H1 (cell line): ENCODE measurements around the gene TMEM139. TPM values are rescaled to one million over a fixed set of nuclear protein-coding genes. Genes with fewer than 3 reads are reported as not detected.

ENCODE experiments used
- CTCF ChIA-PET: fragments of 300-600 bp; sonication (Branson Sonifier 250); formaldehyde crosslinking; loops from one replicate; lab custom pipeline; 2021; ENCODE audit not compliant: partially characterized antibody; lab: Charles Lee
- POLR2A ChIA-PET: fragments of 300-600 bp; sonication (Branson Sonifier 250); formaldehyde crosslinking; loops from one replicate; lab custom pipeline; 2021; ENCODE audit warnings: inconsistent platforms; ENCODE audit not compliant: partially characterized antibody; lab: Charles Lee
- DNase-seq, 2 experiments: peaks; one replicate each; pipeline versions ENCODE4 v3.0.0 to v3.0.0-alpha.2; 2010 to 2022; ENCODE audit warnings: low spot score in 2 of 2, low read depth in 1 of 2, mixed read lengths in 1 of 2
- FAIRE-seq: peaks from 2 replicates; lab custom pipeline; 2011; peaks lifted over from hg19 to GRCh38; lab: Jason Lieb, UNC
- H2AFZ ChIP-seq: 2 replicates; pipeline ENCODE4 v1.8.1; 2012; ENCODE audit warnings: low read length, inconsistent platforms
- H2AK5ac ChIP-seq: 2 replicates; pipeline ENCODE4 v1.6.1; 2013; ENCODE audit warnings: low read depth, low read length
- H2BK120ac ChIP-seq: replicated peaks from 2 replicates; pipeline ENCODE3; 2013; ENCODE audit warnings: low read depth, low read length, inconsistent platforms
- H2BK12ac ChIP-seq: 2 replicates; pipeline ENCODE4 v1.6.1; 2013; ENCODE audit warnings: low read depth, low read length
- H2BK15ac ChIP-seq: 2 replicates; pipeline ENCODE4 v1.6.1; 2013; ENCODE audit warnings: low read length
- H2BK20ac ChIP-seq: 2 replicates; pipeline ENCODE4 v1.6.1; 2013; ENCODE audit warnings: low read length
- H2BK5ac ChIP-seq: 2 replicates; pipeline ENCODE4 v1.6.1; 2013; ENCODE audit warnings: low read depth, low read length
- H3K14ac ChIP-seq: 2 replicates; pipeline ENCODE4 v1.6.1; 2013; ENCODE audit warnings: inconsistent platforms; ENCODE audit not compliant: insufficient read length
- H3K18ac ChIP-seq: 2 replicates; pipeline ENCODE4 v1.6.1; 2013; ENCODE audit warnings: low read length; ENCODE audit errors: extremely low read depth
- H3K23ac ChIP-seq: 2 replicates; pipeline ENCODE4 v1.6.1; 2013; ENCODE audit warnings: inconsistent platforms; ENCODE audit not compliant: insufficient read length
- H3K23me2 ChIP-seq: 2 replicates; pipeline ENCODE4 v1.6.1; 2013; ENCODE audit warnings: low read depth, low read length
- H3K27ac ChIP-seq: 2 replicates; pipeline ENCODE4 v1.6.1; 2011; ENCODE audit warnings: low read depth, low read length, inconsistent platforms
- H3K27me3 ChIP-seq, 4 experiments: replicated peaks in 1 of 4; 1 replicate in 1 of 4; 2 replicates in 3 of 4; pipeline versions ENCODE4 v1.6.1 to v1.8.1; 2011 to 2013; ENCODE audit warnings: low read length in 3 of 4, mild to moderate bottlenecking in 3 of 4, inconsistent platforms in 2 of 4, mixed read lengths in 2 of 4, moderate library complexity in 1 of 4; ENCODE audit not compliant: control insufficient read depth in 3 of 4, insufficient read depth in 3 of 4; ENCODE audit errors: extremely low read depth in 1 of 4
- H3K36me3 ChIP-seq, 4 experiments: 2 replicates each; pipeline versions ENCODE4 v1.6.1 to v1.8.1; 2011 to 2013; ENCODE audit warnings: mild to moderate bottlenecking in 4 of 4, low read length in 3 of 4, moderate library complexity in 2 of 4, control low read depth in 1 of 4, inconsistent platforms in 1 of 4; ENCODE audit not compliant: insufficient read depth in 4 of 4, control insufficient read depth in 2 of 4
- H3K4ac ChIP-seq: replicated peaks from 2 replicates; pipeline ENCODE3; 2013; ENCODE audit warnings: low read length, low read depth, mixed read lengths, inconsistent platforms; ENCODE audit not compliant: insufficient read length
- H3K4me1 ChIP-seq, 4 experiments: replicated peaks in 1 of 4; 1 replicate in 1 of 4; 2 replicates in 3 of 4; pipeline versions ENCODE4 v1.6.1 to v1.8.1; 2011 to 2013; ENCODE audit warnings: low read length in 3 of 4, inconsistent platforms in 2 of 4, mixed read lengths in 1 of 4; ENCODE audit not compliant: insufficient read depth in 4 of 4, control insufficient read depth in 3 of 4
- H3K4me2 ChIP-seq, 2 experiments: 2 replicates each; pipeline versions ENCODE4 v1.6.1 to v1.8.1; 2011 to 2013; ENCODE audit warnings: low read depth in 2 of 2, low read length in 2 of 2, control low read depth in 1 of 2, inconsistent platforms in 1 of 2, mild to moderate bottlenecking in 1 of 2; ENCODE audit not compliant: insufficient read depth in 1 of 2
- H3K4me3 ChIP-seq, 4 experiments: fragments of 200-600, 300-600 bp in 1 of 4; sonication (generic), shearing (Covaris generic), sonication (Bioruptor Twin) in 1 of 4; 2 replicates each; pipeline versions ENCODE4 v1.5.1 to v1.8.1; 2011 to 2016; ENCODE audit warnings: low read length in 4 of 4, low read depth in 3 of 4, control low read depth in 2 of 4, inconsistent platforms in 2 of 4, mild to moderate bottlenecking in 2 of 4, mixed read lengths in 1 of 4, moderate library complexity in 1 of 4; ENCODE audit not compliant: insufficient read depth in 2 of 4; ENCODE audit errors: extremely low read depth in 1 of 4
- H3K56ac ChIP-seq: replicated peaks from 2 replicates; pipeline ENCODE3; 2013; ENCODE audit warnings: low read depth, mild to moderate bottlenecking, mixed read lengths, low read length, inconsistent platforms; ENCODE audit not compliant: insufficient read length
- H3K79me1 ChIP-seq: 2 replicates; pipeline ENCODE4 v1.6.1; 2013; ENCODE audit warnings: low read depth, low read length, control low read depth
- H3K79me2 ChIP-seq, 2 experiments: 2 replicates each; pipeline versions ENCODE4 v1.6.1 to v1.8.1; 2012 to 2013; ENCODE audit warnings: low read length in 2 of 2, mild to moderate bottlenecking in 2 of 2, inconsistent platforms in 1 of 2; ENCODE audit not compliant: insufficient read depth in 2 of 2, control insufficient read depth in 1 of 2
- H3K9ac ChIP-seq, 4 experiments: replicated peaks in 1 of 4; 1 replicate in 1 of 4; 2 replicates in 3 of 4; pipeline versions ENCODE4 v1.6.1 to v1.8.1; 2011 to 2013; ENCODE audit warnings: low read depth in 3 of 4, low read length in 3 of 4, control low read depth in 2 of 4, mild to moderate bottlenecking in 2 of 4, moderate library complexity in 2 of 4, inconsistent platforms in 1 of 4; ENCODE audit errors: extremely low read depth in 1 of 4
- H3K9me3 ChIP-seq, 2 experiments: 2 replicates each; pipeline versions ENCODE4 v1.6.1 to v1.8.1; 2012 to 2013; ENCODE audit warnings: mild to moderate bottlenecking in 2 of 2, moderate library complexity in 2 of 2, control low read depth in 1 of 2, inconsistent platforms in 1 of 2, low read depth in 1 of 2, low read length in 1 of 2, mixed read lengths in 1 of 2; ENCODE audit not compliant: insufficient read depth in 2 of 2
- H4K20me1 ChIP-seq, 2 experiments: replicated peaks in 1 of 2; 2 replicates each; pipeline versions ENCODE3 to v1.8.1; 2011 to 2013; ENCODE audit warnings: inconsistent platforms in 2 of 2, low read length in 2 of 2, mild to moderate bottlenecking in 1 of 2; ENCODE audit not compliant: insufficient read depth in 2 of 2, control insufficient read depth in 1 of 2
- H4K5ac ChIP-seq: 2 replicates; pipeline ENCODE4 v1.6.1; 2013; ENCODE audit warnings: low read length, low read depth, mixed read lengths, inconsistent platforms; ENCODE audit not compliant: insufficient read length
- H4K8ac ChIP-seq: 2 replicates; pipeline ENCODE4 v1.8.0; 2013; ENCODE audit warnings: mild to moderate bottlenecking, moderate library complexity, low read length, inconsistent platforms; ENCODE audit not compliant: insufficient read depth; ENCODE audit errors: extremely low read depth
- H4K91ac ChIP-seq: replicated peaks from 2 replicates; pipeline ENCODE3; 2013; ENCODE audit warnings: low read length, mixed read lengths, inconsistent platforms; ENCODE audit not compliant: insufficient read length
- GABPA ChIP-seq: IDR thresholded peaks from 2 replicates; pipeline ENCODE4 v1.6.1; 2011; ENCODE audit warnings: mild to moderate bottlenecking, low read length, moderate library complexity, borderline replicate concordance; ENCODE audit not compliant: insufficient read depth
- KDM4A ChIP-seq: IDR thresholded peaks from one replicate; pipeline ENCODE4 v1.7.1; 2012; ENCODE audit warnings: low read depth, mild to moderate bottlenecking, moderate library complexity, low read length, inconsistent platforms; ENCODE audit not compliant: severe bottlenecking
- RAD21 ChIP-seq, 2 experiments: IDR thresholded peaks in 1 of 2; conservative IDR thresholded peaks in 1 of 2; 2 replicates each; pipeline ENCODE4 v1.6.1; 2011; ENCODE audit warnings: low read depth in 2 of 2, low read length in 2 of 2, improper control_type of control experiment in 1 of 2, inconsistent platforms in 1 of 2, mild to moderate bottlenecking in 1 of 2, moderate library complexity in 1 of 2
- SP4 ChIP-seq: IDR thresholded peaks from 2 replicates; pipeline ENCODE4 v1.6.1; 2012; ENCODE audit warnings: low read length, inconsistent platforms
- YY1 ChIP-seq: IDR thresholded peaks from 2 replicates; pipeline ENCODE4 v1.6.1; 2011; ENCODE audit warnings: low read depth, mild to moderate bottlenecking, low read length
- WGBS, 2 experiments: shearing (Covaris generic) in 1 of 2; methylation state at CpG; one replicate each; pipeline versions ENCODE4 v1.1.6 to v1.1.7; 2013 to 2015; ENCODE audit warnings: low lambda C conversion rate in 2 of 2, mixed read lengths in 2 of 2, inconsistent platforms in 1 of 2, low coverage in 1 of 2, missing lambda C conversion rate in 1 of 2; ENCODE audit not compliant: insufficient replicate concordance in 2 of 2, insufficient coverage in 1 of 2, insufficient read length in 1 of 2; ENCODE audit errors: extremely low coverage in 1 of 2, missing lambda C conversion rate in 1 of 2; 5-methylcytosine and 5-hydroxymethylcytosine counted together
- polyA plus RNA-seq, 7 experiments: library from polyadenylated mRNA; depleted of rRNA in 3 of 7; stranded (reverse) in 5 of 7; unstranded in 2 of 7; fragments of >200 nt in 5 of 7; fragments of 200-250 nt in 2 of 7; gene quantifications; 1 replicate in 5 of 7; 2 replicates in 1 of 7; 4 replicates in 1 of 7; pipeline versions ENCODE4 v1.2.1 to v1.2.3, GENCODE V29; 2011 to 2013; ENCODE audit warnings: missing spikeins in 2 of 7, mixed read lengths in 2 of 7
- total RNA-seq: library from RNA; stranded (reverse); fragmentation: NEBNext Ultra II Directional; extraction: Animal tissue kit (Norgen Biotek cat#: 25700); gene quantifications from 2 replicates; pipeline ENCODE4 v1.2.1, GENCODE V29; 2021
- TF ChIP-seq, protein P1 (sequence below): IDR thresholded peaks from 2 replicates; pipeline ENCODE4 v1.6.1; 2011; ENCODE audit warnings: low read depth, mild to moderate bottlenecking, low read length; ENCODE audit not compliant: insufficient read depth

TMEM139 gene
- total and polyA plus RNA-seq, 2 of the 8 experiments (the other 6 are each of a cell fraction or from before 2014, with no cell fraction given), result 3.2 to 6.7 TPM

DNA sequence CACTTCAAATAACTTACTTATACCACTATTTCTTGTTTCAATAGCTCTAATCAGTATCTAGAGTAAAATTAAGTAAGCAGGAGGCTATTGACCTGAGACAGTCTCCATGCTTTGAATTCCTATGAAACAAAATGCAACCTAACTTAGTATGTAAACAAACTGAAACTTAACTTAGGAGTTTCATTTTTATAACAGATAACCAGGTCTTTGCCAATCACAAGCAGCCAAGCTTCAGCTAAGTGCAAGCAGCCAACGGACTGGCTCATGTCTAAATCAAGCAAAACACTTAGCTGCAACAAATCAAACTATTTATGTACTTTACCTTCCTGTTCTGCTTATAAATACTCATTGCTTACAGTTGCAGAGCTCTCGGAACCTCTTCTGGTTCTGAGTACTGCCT lies 25.9 kb upstream of the TMEM139 start:
- no peak overlapping the region for H4K5ac ChIP-seq
- H4K8ac ChIP-seq, result no peak overlapping the region
- no peak overlapping the region for H3K4ac ChIP-seq
- H2BK20ac ChIP-seq, result no peak overlapping the region
- H2BK15ac ChIP-seq, result no peak overlapping the region
- ChIA-PET CTCF (interaction anchor here (1.1 to 5.3 kb wide), 4 partner anchors 18 to 256 kb away, joined by 3 to 35 read pairs (median 4); no protein-coding TSS in a partner anchor), POLR2A (interaction anchor here (1.2 kb wide), 1 partner anchor 29 kb away, joined by 4 read pairs; the partner anchor contains the start of gene CASP2)
- H3K79me1 ChIP-seq, result no peaks in the 10 kb centered on the region
- H2AFZ ChIP-seq, result no peak overlapping the region
- H3K23me2 ChIP-seq, result peaks cover 1% of the 10 kb centered on the region; the same call in 1 of the 2 replicates
- no peak for FAIRE-seq
- no peak overlapping the region for H3K14ac ChIP-seq
- WGBS, 2 experiments, result 78% methylated on average over 2 of the region's 2 CpGs; no CpG with 5 or more reads in 1 of the 2 experiments
- H2BK5ac ChIP-seq, result no peak overlapping the region
- H4K20me1 ChIP-seq, result no peaks in the 10 kb centered on the region
- H2BK12ac ChIP-seq, result no peak overlapping the region
- no peak overlapping the region for H3K4me2 ChIP-seq
- no peak overlapping the region for H2BK120ac ChIP-seq
- H3K9me3 ChIP-seq, result no peaks in the 10 kb centered on the region
- H3K27ac ChIP-seq, result no peak overlapping the region
- H4K91ac ChIP-seq, result no peak overlapping the region
- H3K4me1 ChIP-seq, result peaks cover 0 to under 1% (median 0%) of the 10 kb centered on the region in 4 experiments; a peak in 2 of 7 replicates
- no peak overlapping the region for H3K56ac ChIP-seq
- H3K27me3 ChIP-seq, result no peaks in the 10 kb centered on the region; a peak in 1 of 7 replicates
- DNase-seq, result no peak
- H3K23ac ChIP-seq, result no peak overlapping the region
- no peak overlapping the region for H2AK5ac ChIP-seq
- no peak overlapping the region for H3K18ac ChIP-seq
- no peak for TF ChIP-seq KDM4A
- TF ChIP-seq RAD21 (IDR thresholded peaks at IDR 0.05 in 1 of 2, conservative IDR thresholded peaks at IDR 0.05 in 1 of 2; ENCODE audit: low read depth in 2 of 2, low read length in 2 of 2), result no peak
- no peak for TF ChIP-seq GABPA
- TF ChIP-seq YY1, result no peak
- TF ChIP-seq, protein P1, sequence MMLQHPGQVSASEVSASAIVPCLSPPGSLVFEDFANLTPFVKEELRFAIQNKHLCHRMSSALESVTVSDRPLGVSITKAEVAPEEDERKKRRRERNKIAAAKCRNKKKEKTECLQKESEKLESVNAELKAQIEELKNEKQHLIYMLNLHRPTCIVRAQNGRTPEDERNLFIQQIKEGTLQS, result no peak
- no peak for TF ChIP-seq SP4
- no peaks in the 10 kb centered on the region for H3K79me2 ChIP-seq
- H3K9ac ChIP-seq, result no peak overlapping the region
- H3K4me3 ChIP-seq, result no peak overlapping the region
- no peaks in the 10 kb centered on the region for H3K36me3 ChIP-seq
